Activated CD8-positive, alpha-beta memory T cell treated with anti-CD3 and anti-CD28 coated beads for 24 hours (primary cell): ENCODE results near the gene CDC42EP5.

Experiments used
- DNase-seq: peaks from one replicate; pipeline ENCODE4 v3.0.0-alpha.2; 2020

The CDC42EP5 gene

GRCh38 chr19:54424201-54424600 is 48.9 kb downstream of the CDC42EP5 start:
- DNase-seq: no peak

GRCh38 chr19:54422136-54422535 is 51.0 kb downstream of the CDC42EP5 start:
- DNase-seq: no peak

GRCh38 chr19:54421521-54421920 is 51.6 kb downstream of the CDC42EP5 start:
- DNase-seq: no peak

GRCh38 chr19:54421169-54421516 is 52.0 kb downstream of the CDC42EP5 start:
- DNase-seq: no peak

- DNase-seq: no peak
Measured at GRCh38 chr19:54420383-54421168, 52.5 kb downstream of the CDC42EP5 start.

- DNase-seq: no peak
Measured at GRCh38 chr19:54420068-54420382, 53.1 kb downstream of the CDC42EP5 start.

- DNase-seq: no peak
Measured at GRCh38 chr19:54418930-54419800, 53.9 kb downstream of the CDC42EP5 start.

GRCh38 chr19:54418030-54418929 is 54.8 kb downstream of the CDC42EP5 start:
- DNase-seq: no peak

GRCh38 chr19:54416695-54417491 is 56.2 kb downstream of the CDC42EP5 start:
- no peak for DNase-seq

GRCh38 chr19:54415901-54416673 is 57.0 kb downstream of the CDC42EP5 start:
- DNase-seq: no peak

- peak; percentile 76 for DNase-seq
Measured at GRCh38 chr19:54415208-54415900, 57.7 kb downstream of the CDC42EP5 start, which contains the start of gene TTYH1. Gene TTYH1, plus strand, starts transcription at chr19:54415464. Its CDS starts 89 bp downstream, at chr19:54415553.
